Prostate gland (tissue), 2 donors: ENCODE measurements around the gene ARMH3. TPM values are rescaled to one million over a fixed set of nuclear protein-coding genes. Genes with fewer than 3 reads are reported as not detected.
"Not testable (repeated sequence)": the region's sequence is repeated elsewhere in the genome, so short reads cannot be mapped to it uniquely, and the experiment has no call there.

Experiments
- DNase-seq: peaks from one replicate; pipeline ENCODE4 v3.0.0-alpha.2; 2019; ENCODE audit warnings: low spot score
- H3K27ac ChIP-seq, 2 donors: fragments of 200-600 bp; sonication (generic); 2 replicates each; pipeline ENCODE4 v1.5.1; 2017 to 2019
- H3K27me3 ChIP-seq: fragments of 200-600 bp; sonication (generic); replicated peaks from 2 replicates; pipeline ENCODE4 v1.5.1; 2019; ENCODE audit not compliant: insufficient read depth
- H3K36me3 ChIP-seq, 2 donors: fragments of 200-600 bp; sonication (generic); 1 replicate in 1 of 2; 2 replicates in 1 of 2; pipeline versions ENCODE4 v1.5.1 to v1.8.1; 2017 to 2019
- H3K4me1 ChIP-seq: fragments of 200-600 bp; sonication (generic); replicated peaks from 2 replicates; pipeline ENCODE4 v1.5.1; 2019
- H3K4me3 ChIP-seq, 2 donors: fragments of 200-600 bp; sonication (generic); 2 replicates each; pipeline ENCODE4 v1.5.1; 2017 to 2019
- H3K9me3 ChIP-seq: fragments of 200-600 bp; sonication (generic); 2 replicates; pipeline ENCODE4 v1.5.1; 2017
- POLR2A ChIP-seq: fragments of 450-650 bp; IDR thresholded peaks from one replicate; pipeline ENCODE4 v1.6.1; 2016; ENCODE audit warnings: antibody characterized with exemption, mild to moderate bottlenecking
- POLR2AphosphoS5 ChIP-seq: sonication (generic); formaldehyde crosslinking; IDR thresholded peaks from one replicate; pipeline ENCODE4 v1.6.1; 2017; ENCODE audit warnings: antibody characterized with exemption
- WGBS: methylation state at CpG from one replicate; pipeline ENCODE4 v1.1.5; 2018; 5-methylcytosine and 5-hydroxymethylcytosine counted together
- intact Hi-C: fragments of 100-400 bp; cut with DNase I; formaldehyde crosslinking; loops from one replicate; pipeline ENCODE4 v1.14.2; 2022
- total RNA-seq, 2 donors: library from RNA; depleted of rRNA; stranded (reverse); fragments of >200 nt; gene quantifications; one replicate each; pipeline ENCODE4 v1.1.0, GENCODE V29; 2016
- TF ChIP-seq, protein P1 (sequence below), 4 experiments: fragments of 200-600 bp in 2 of 4; fragments of 450-650 bp in 2 of 4; sonication (generic) in 2 of 4; IDR thresholded peaks; 1 replicate in 3 of 4; 2 replicates in 1 of 4; pipeline ENCODE4 v1.5.1; 2016 to 2019; ENCODE audit warnings: antibody characterized with exemption in 4 of 4, mild to moderate bottlenecking in 2 of 4, moderate library complexity in 2 of 4

The ARMH3 gene
- total RNA-seq, 2 donors from 2014 or later, result 15.1 to 20.5 TPM

DNA sequence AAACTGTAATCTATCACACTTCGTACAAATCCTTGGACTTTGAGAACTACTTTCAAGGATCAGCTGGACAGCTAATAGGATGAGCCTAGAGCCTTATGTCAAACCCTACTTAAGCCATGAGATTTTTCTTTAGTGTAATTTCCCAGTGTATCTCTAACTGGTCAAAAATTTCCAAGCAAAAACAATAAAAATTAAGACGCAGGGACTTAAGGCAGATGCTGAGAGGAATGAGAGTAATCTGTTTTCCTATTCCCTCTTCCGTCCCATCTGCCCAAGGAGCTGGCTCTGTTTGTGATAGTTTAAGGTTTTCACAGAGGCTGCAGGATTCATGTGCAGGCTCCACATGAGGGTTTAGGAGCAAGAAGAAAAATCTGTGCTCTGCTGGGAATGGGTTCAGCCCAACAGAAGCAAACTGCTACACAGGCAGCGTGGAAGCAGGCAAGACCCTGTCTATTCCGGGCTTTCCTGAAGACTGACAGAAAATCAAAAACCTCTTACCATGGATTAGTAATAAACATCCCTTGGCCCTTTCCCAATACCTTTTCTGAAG, 62.2 kb downstream of the ARMH3 start:
- WGBS, result 91% methylated on average over 5 of the region's 5 CpGs
- H3K36me3 ChIP-seq, result peaks cover 0 to 2% of the 10 kb centered on the region in 2 donors
- intact Hi-C loops, result no loop called here

DNA sequence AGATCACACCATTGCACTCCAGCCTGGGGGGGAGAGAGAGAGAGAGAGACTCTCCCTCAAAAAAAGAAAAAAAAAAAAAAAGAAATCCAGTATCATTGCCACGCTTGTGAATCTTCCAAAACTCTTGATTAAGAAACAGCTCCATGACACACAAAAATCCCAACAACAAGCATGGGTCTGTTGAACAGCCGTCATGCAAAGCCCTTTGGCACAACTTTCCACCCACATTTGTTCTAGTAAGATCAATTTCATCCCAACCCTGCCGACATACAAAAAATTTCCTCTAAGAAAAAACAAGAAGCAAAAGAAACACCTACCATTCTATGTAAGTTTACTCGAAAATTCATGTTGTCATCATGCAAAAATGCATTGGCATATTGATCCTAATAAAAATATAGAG, 62.8 kb downstream of the ARMH3 start:
- Histone ChIP-seq H3K4me1 (no peaks in the 10 kb centered on the region), H3K27ac (no peak overlapping the region), H3K27me3 (no peaks in the 10 kb centered on the region), H3K9me3 (no peaks in the 10 kb centered on the region), H3K36me3 (peaks cover 0 to 2% of the 10 kb centered on the region in 2 donors), H3K4me3 (no peak overlapping the region)
- intact Hi-C loops, result no loop called here
- DNase-seq, result no peak
- TF ChIP-seq POLR2AphosphoS5 (no peak), POLR2A (no peak)
- TF ChIP-seq, protein P1, sequence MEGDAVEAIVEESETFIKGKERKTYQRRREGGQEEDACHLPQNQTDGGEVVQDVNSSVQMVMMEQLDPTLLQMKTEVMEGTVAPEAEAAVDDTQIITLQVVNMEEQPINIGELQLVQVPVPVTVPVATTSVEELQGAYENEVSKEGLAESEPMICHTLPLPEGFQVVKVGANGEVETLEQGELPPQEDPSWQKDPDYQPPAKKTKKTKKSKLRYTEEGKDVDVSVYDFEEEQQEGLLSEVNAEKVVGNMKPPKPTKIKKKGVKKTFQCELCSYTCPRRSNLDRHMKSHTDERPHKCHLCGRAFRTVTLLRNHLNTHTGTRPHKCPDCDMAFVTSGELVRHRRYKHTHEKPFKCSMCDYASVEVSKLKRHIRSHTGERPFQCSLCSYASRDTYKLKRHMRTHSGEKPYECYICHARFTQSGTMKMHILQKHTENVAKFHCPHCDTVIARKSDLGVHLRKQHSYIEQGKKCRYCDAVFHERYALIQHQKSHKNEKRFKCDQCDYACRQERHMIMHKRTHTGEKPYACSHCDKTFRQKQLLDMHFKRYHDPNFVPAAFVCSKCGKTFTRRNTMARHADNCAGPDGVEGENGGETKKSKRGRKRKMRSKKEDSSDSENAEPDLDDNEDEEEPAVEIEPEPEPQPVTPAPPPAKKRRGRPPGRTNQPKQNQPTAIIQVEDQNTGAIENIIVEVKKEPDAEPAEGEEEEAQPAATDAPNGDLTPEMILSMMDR (IDR thresholded peaks at IDR 0.05), result no peak
- 93% methylated on average over 4 of the region's 4 CpGs for WGBS

More for the DNA sequence above, 62.2 kb downstream of the ARMH3 start:
- H3K9me3 ChIP-seq, result no peaks in the 10 kb centered on the region
- no peak overlapping the region for H3K4me3 ChIP-seq
- H3K27ac ChIP-seq, result no peak overlapping the region
- H3K4me1 ChIP-seq, result no peaks in the 10 kb centered on the region
- H3K27me3 ChIP-seq, result no peaks in the 10 kb centered on the region
- TF ChIP-seq POLR2AphosphoS5, result no peak
- TF ChIP-seq POLR2A, result no peak
- TF ChIP-seq, protein P1 (IDR thresholded peaks at IDR 0.05), result no peak
- DNase-seq, result no peak

DNA sequence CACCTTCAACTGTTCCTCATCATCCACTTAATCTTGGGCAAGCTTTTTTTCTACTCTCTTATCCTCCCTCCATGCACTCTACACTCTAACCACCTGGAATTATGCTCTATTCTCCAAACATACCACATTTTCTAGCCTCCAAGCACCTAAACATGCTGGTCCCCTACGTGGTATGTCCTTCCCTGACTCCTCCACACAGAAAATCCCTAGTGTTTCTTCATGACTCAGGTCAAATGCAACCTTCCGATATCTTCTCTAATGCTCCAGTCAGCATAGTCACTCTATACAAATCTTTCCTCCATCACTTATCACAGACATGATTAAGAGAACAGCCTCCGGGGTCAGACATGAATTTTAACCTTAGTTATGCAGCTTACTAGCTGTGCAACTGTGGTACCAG, 68.8 kb downstream of the ARMH3 start:
- Histone ChIP-seq H3K4me1 (no peaks in the 10 kb centered on the region), H3K27ac (no peak overlapping the region), H3K4me3 (no peak overlapping the region), H3K27me3 (no peaks in the 10 kb centered on the region), H3K9me3 (no peaks in the 10 kb centered on the region), H3K36me3 (peaks cover 0 to 5% of the 10 kb centered on the region in 2 donors)
- DNase-seq, result no peak
- WGBS, result 77% methylated on average over 3 of the region's 3 CpGs
- intact Hi-C loops, result no loop called here
- TF ChIP-seq POLR2AphosphoS5 (no peak), POLR2A (no peak)
- TF ChIP-seq, protein P1 (IDR thresholded peaks at IDR 0.05), result no peak

DNA sequence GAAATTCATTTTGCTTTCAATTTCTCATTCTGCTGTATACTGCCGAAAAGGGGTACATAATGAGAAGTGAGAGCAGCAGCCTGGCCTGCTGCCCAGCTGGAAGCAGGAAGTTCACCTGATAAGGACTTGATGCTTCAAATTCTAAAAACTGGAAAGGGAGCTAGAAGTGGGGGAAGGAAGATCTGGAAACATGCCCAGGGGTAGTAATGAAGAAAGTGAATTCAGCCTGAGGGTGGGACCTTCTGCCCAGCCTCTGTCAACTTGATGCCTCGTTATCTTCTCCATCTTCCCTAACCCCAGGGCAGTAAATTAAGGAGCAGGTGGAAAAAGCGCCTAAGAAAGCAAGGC, 69.4 kb downstream of the ARMH3 start:
- intact Hi-C loops, result no loop called here
- Histone ChIP-seq H3K9me3 (no peaks in the 10 kb centered on the region), H3K27ac (no peak overlapping the region), H3K4me1 (no peaks in the 10 kb centered on the region), H3K4me3 (no peak overlapping the region), H3K27me3 (no peaks in the 10 kb centered on the region), H3K36me3 (peaks cover 0 to 5% of the 10 kb centered on the region in 2 donors)
- no peak for TF ChIP-seq POLR2A
- TF ChIP-seq, protein P1 (IDR thresholded peaks at IDR 0.05), result no peak
- TF ChIP-seq POLR2AphosphoS5, result no peak
- no peak for DNase-seq
- 23% methylated on average over 3 of the region's 3 CpGs for WGBS

DNA sequence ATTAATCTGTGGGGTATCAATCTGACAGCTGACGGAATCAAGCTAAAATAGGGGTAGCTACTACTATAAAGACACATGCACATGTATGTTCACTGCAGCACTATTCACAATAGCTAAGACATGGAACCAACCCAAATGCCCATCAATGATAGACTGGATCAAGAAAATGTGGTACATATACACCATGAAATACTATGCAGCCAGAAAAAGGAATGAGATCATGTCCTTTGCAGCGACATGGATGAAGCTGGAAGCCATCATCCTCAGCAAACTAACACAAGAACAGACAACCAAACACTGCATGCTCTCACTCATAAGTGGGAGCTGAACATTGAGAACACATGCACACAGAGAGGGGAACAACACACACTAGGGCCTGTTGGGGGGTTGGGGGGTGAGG, 75.3 kb downstream of the ARMH3 start:
- WGBS, result 99% methylated on average over 2 of the region's 2 CpGs
- DNase-seq, H3K4me1 ChIP-seq, H3K27ac ChIP-seq, H3K4me3 ChIP-seq, H3K27me3 ChIP-seq, intact Hi-C loops, H3K36me3 ChIP-seq, H3K9me3 ChIP-seq: not testable (repeated sequence)
